GM18505 (cell line): ENCODE data around the gene FGR.
"Not testable (repeated sequence)": the region's sequence is repeated elsewhere in the genome, so short reads cannot be mapped to it uniquely, and the experiment has no call there.

ENCODE experiments used
- ATAC-seq: cut with Tn5 transposase; IDR thresholded peaks from one replicate; pipeline ENCODE4 v1.9.1; 2021; ENCODE audit not compliant: unreplicated experiment
- POLR2A ChIP-seq: IDR thresholded peaks from 4 replicates; pipeline ENCODE4 v1.6.1; 2011; ENCODE audit warnings: borderline replicate concordance; ENCODE audit not compliant: insufficient read depth, insufficient read length; ENCODE audit errors: extremely low read depth

The FGR gene

DNA sequence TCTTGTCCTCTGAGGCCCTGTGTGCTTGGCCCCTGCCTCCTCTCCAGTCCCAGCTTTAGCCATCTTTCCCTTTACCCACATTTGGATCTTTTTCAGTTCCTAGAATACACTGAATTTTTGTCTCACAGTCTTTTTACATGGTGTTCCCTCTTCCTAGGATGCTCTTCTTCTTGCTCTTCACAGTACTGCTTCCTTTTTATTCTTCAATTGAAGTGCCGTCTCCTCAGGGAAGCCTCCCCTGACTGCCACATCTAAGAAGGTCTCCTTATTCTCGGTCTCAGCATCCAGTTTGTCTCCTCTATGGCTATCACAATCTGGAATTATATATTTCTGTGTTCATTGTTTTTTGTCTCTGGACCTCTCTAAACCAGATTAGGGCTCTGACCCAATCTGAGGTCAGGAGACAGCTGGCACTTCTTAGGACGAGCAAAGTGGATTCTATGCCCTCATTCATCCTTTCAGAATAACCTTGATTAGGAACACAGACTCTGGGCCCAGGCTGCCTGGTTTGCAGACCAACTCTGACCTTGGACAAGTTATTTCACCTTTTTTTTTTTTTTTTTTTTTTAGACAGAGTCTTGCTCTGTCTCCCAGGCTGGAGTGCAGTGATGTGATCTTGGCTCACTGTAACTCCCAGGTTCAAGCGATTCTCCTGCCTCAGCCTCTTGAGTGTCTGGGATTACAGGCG, 3.2 kb upstream of the FGR start:
- no peak for TF ChIP-seq POLR2A
- ATAC-seq: no peak

GRCh38 chr1:27635396-27636142, 584 bp upstream of the FGR start:
- ATAC-seq: no peak

DNA sequence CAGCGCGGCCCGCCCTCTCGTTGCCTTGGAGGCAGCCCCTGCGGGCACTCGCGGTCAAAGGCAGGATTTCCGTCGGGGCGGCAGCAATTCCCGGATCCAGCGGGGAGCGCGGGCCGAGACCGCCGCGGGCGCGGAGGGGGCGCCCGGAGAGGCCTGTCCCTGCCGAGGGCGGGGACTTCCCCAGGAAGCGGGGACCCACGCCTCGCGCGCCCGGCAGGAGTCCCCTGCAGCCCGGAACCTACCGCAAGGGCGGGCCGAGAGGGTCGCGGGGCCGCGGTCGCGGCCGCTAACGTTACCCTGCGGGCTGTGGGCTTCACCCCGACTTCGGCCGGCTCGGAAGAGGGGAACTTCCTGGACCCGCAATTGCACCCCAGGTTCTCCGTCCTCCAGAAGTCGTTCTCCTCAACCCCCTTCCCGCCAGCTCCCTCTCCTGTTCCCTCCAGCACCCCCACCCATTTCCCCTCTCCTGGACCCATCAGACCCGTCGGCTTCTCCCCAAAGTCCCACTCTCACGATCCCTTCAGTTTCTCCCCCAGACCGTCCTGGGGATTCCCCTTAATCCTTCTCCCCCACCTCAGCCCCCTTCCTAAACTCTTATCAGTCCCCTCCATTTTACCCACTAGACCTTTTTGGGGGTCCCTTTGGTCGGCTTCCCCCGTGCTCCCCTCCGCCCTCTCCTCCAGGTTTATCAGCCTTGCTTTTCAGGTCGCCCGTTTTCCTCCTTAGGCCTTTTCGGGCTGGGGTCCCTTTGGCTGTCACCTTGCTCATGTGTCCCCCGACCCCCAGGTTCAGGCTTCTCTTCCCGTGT, 604 bp downstream of the FGR start:
- ATAC-seq: no peak
- TF ChIP-seq POLR2A: peak; percentile 55

More at GRCh38 chr1:27635396-27636142, 584 bp upstream of the FGR start:
- no peak for TF ChIP-seq POLR2A

GRCh38 chr1:27633640-27634176, 1.3 kb downstream of the FGR start:
- ATAC-seq: no peak

DNA sequence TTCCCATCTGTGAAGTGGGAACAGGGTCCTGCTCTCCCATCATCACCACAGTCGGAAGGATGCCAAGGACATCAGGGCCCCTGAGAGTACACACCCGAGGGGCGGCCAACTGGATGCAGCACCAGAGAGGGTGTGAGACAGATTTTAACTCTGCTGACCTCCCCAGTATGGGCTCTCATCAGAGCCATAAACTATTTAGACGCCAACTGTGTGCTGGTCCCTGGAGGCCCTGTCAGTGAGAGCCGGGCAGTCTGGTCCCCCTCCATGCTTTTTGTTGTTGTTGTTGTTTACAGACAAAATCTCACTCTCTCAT, 1.7 kb downstream of the FGR start:
- no peak for ATAC-seq

More at GRCh38 chr1:27633640-27634176, 1.3 kb downstream of the FGR start:
- TF ChIP-seq POLR2A: no peak

DNA sequence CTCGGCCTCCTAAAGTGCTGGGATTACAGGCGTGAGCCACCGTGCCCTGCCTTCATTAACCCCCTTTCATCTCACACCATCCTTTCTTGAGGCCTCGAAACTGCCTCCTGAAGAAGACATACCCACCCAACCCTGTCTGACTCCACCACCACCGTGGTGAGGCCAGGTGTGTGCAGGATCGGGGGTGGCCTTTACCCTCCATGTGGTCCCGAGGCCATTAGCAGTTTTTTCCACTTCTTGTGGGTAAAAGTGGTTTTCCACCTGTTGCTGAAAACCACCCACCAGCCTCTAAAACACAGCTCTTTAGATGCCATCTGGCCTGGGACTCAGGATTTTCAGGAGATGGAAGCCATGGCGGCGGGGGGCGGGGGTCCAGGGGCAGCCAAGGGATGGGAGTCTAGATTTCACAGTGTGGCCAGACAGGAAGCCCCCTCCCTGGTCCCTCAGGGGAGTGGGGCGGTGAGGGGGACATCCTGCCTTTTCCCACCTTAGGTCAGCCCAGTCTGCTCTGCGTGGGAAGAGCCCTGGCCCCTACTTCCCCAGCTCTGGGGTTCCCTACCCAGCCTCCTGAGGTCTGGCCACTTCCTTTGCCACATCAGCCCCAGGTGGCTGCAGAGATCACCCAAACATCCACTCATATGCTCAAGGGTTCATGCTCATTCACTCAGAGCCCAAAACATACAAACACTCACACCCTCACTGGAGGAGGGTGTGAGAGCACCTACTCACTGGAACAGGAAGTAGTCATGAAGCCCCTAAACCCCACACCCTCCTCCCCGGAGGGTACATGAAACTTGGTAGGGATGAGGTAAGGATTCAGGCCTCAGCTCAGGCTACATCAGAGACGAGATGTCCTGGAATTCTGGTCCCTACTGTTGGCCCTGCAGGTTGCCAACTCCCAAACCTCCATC, 2.3 kb downstream of the FGR start:
- peak; percentile 51 for TF ChIP-seq POLR2A
- ATAC-seq: no peak

More for the DNA sequence above, 1.7 kb downstream of the FGR start:
- TF ChIP-seq POLR2A: no peak

DNA sequence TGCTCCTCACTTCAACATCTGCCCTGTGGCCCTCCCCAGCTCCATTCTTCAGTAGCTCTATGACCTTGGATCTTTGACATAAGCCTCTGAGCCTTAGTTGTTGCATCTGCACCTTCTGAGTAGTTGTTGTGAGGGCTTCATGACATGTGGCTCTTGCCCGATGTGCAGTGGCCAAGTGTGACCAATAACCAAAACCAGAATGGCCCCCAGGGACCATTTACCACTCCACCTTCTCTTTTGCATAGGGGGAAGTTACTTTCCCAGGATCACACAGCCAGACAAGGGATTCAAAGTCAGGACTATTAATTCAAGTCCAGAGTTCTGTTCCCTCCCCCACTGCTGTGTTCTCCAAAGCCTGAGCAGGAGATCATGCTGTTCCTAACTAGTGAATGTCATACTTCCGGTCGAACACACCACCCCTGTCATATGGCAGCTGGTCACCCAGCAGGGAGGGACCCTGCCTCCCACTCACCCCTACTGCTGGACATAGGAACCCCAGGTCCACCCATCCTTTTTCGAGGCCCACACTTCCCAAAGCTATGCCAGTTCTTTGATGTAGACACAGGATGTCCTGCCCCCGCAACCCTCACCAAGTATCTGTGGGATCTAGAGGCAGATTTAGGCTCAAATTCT, 4.0 kb downstream of the FGR start:
- peak; percentile 16 for TF ChIP-seq POLR2A
- no peak for ATAC-seq

DNA sequence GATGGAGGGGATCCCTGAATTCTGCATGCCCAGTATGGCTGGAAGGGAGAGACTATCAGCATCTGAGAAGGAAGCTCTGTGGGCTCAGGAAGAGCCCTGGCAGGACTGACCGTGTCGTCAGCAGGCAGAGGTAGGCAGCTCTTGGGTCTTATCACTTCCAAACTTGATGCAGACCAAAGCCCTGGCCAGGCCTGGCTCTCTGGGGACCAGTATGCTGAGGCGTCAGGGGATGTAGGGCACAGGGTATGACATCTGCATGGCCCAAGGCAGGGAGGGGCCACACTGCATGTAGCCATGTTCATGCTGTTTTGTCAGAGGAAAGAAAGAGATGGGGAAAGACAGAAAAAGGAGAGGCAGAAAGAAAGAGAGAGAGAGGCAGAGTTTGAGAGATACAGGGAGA, 6.3 kb downstream of the FGR start:
- no peak for TF ChIP-seq POLR2A
- ATAC-seq: no peak

DNA sequence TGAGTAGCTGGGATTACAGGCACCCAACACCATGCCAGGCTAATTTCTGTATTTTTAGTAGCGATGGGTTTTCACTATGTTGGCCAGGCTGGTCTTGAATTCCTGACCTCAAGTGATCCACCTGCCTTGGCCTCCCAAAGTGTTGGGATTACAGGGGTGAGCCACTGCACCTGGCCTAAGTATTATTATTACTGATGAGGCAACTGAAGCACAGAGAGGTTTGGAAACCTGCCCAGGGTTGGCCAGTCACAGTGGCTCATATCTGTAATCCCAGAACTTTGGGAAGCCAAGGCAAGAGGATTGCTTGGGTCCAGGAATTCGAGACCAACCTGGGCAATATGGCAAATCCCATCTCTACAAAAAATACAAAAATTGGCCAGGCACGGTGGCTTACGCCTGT, 7.3 kb downstream of the FGR start:
- not testable (repeated sequence) for ATAC-seq

DNA sequence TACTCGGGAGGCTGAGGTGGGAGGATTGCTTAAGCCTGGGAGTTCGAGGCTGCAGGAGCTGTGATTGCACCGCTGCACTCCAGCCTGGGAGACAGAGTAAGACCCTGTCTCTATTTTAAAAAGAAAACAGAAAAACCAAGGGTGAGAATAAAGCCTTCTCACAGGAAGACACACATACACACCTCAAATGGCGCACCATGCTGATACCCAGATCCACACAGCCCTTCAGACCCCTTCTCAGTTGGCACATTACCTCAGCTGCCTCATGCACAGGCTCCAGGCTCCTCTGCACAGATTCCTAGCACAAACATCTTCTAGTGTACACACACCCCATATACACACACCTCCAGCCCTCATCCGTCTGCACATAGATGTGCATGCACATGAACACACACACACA, 7.9 kb downstream of the FGR start:
- TF ChIP-seq POLR2A: no peak
- no peak for ATAC-seq

DNA sequence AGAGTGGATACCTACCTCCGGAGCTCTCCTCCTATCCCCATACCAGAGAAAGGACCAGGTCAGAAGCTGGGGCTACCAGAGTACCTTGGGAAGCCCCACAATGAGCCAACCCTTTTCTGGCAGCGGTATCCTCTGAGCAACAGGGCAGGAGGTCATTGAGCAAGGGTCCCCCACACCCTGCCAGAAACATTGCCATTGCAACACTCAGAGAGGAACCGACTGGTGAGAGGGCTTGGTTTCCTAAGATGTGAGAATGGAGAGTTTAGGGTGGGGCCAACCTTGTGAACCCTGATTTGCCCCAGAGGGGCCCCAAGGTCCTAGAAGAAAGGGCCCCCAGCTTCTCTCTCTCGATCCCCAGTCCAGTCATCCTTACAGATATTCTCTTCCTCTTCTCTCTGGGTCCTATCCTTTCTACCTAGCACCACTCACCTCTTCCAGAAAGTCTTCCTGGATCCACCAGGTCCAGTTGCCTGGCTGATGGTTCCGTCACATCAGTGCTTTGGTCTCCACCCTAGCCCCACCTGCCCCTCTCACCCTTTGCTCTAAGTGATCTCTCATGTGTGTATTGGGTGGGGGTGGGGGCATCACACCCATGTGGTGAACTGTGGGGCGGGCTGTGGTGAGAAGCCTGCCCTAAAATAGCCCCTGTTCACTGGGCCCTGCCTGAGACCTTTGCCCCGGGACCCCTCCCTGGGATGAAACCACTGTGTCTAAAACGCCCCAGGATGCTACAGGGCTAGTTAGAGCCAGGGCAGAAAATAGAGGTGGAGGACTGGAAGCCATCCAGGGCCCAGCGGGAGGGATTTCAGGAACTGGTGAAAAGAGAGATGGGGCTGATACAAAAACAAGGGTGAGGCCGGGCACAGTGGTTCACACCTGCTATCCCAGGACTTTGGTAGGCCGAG, 8.7 kb downstream of the FGR start:
- ATAC-seq: no peak
- peak; percentile 73 for TF ChIP-seq POLR2A
